PC-3 (cell line): ENCODE data around the gene HMGCS2. TPM values are rescaled to one million over a fixed set of nuclear protein-coding genes. Genes with fewer than 3 reads are reported as not detected.
A peak's percentile ranks its signal among the peaks of the same experiment; 100 is the strongest.

Experiments used
- ATAC-seq: fragments of 200-7000 bp; cut with Tn5 transposase; 2 replicates; pipeline ENCODE4 v1.9.1; 2020; ENCODE audit warnings: mild to moderate bottlenecking, moderate library complexity
- BruUV-seq: library from RNA; stranded (reverse); fragments of 400-500 nt; replicated peaks from 2 replicates; lab custom pipeline; 2021; lab: Mats Ljungman, UMichigan
- CTCF ChIA-PET: fragments of 300-600 bp; sonication (Branson Sonifier 250); formaldehyde crosslinking; loops from one replicate; lab custom pipeline; 2022; ENCODE audit warnings: antibody characterized with exemption; lab: Charles Lee
- POLR2A ChIA-PET: fragments of 300-600 bp; sonication (Branson Sonifier 250); formaldehyde crosslinking; loops from one replicate; lab custom pipeline; 2022; ENCODE audit warnings: antibody characterized with exemption; ENCODE audit not compliant: unreplicated experiment; lab: Charles Lee
- DNase-seq: peaks from one replicate; pipeline ENCODE4 v3.0.0-alpha.2; 2015
- H2AFZ ChIP-seq: fragments of 300-600 bp; sonication (generic); 2 replicates; pipeline ENCODE4 v1.6.0; 2016; ENCODE audit warnings: antibody characterized with exemption, low read length
- H3F3A ChIP-seq: fragments of 300-600 bp; sonication (generic); one replicate; pipeline ENCODE4 v1.6.0; 2017; ENCODE audit warnings: antibody characterized with exemption, low read length, control low read depth, mild to moderate bottlenecking; ENCODE audit not compliant: unreplicated experiment
- H3K27ac ChIP-seq: fragments of 300-600 bp; sonication (generic); 2 replicates; pipeline ENCODE4 v1.5.1; 2016; ENCODE audit warnings: mild to moderate bottlenecking, low read length
- H3K27me3 ChIP-seq: fragments of 300-600 bp; sonication (generic); 2 replicates; pipeline ENCODE4 v1.6.1; 2016; ENCODE audit warnings: low read length, mixed read lengths
- H3K36me3 ChIP-seq: fragments of 300-600 bp; sonication (generic); 2 replicates; pipeline ENCODE4 v1.6.1; 2016; ENCODE audit warnings: low read depth, mixed run types, low read length, mixed read lengths
- H3K4me1 ChIP-seq: fragments of 300-600 bp; sonication (generic); 2 replicates; pipeline ENCODE4 v1.5.1; 2016; ENCODE audit warnings: low read length; ENCODE audit not compliant: insufficient read depth
- H3K4me2 ChIP-seq: fragments of 300-600 bp; sonication (generic); 2 replicates; pipeline ENCODE4 v1.6.0; 2016; ENCODE audit warnings: low read length
- H3K4me3 ChIP-seq: fragments of 300-600 bp; sonication (generic); 2 replicates; pipeline ENCODE4 v1.5.1; 2016; ENCODE audit warnings: mild to moderate bottlenecking, low read length, mixed read lengths
- H3K79me2 ChIP-seq: fragments of 300-600 bp; sonication (generic); 2 replicates; pipeline ENCODE4 v1.6.1; 2017; ENCODE audit warnings: low read length, mixed read lengths
- H3K9ac ChIP-seq: fragments of 300-600 bp; sonication (generic); 2 replicates; pipeline ENCODE4 v1.6.0; 2016; ENCODE audit warnings: mild to moderate bottlenecking, low read length
- H3K9me2 ChIP-seq: fragments of 300-600 bp; sonication (generic); replicated peaks from 2 replicates; pipeline ENCODE4 v1.6.1; 2016; ENCODE audit warnings: mixed run types, low read length, mixed read lengths
- H3K9me3 ChIP-seq: fragments of 300-600 bp; sonication (generic); 2 replicates; pipeline ENCODE4 v1.6.1; 2016; ENCODE audit warnings: low read length, mixed read lengths
- H4K20me1 ChIP-seq: fragments of 300-600 bp; sonication (generic); 2 replicates; pipeline ENCODE4 v1.6.1; 2016; ENCODE audit warnings: low read length, mixed read lengths
- CTCF ChIP-seq: fragments of 300-600 bp; sonication (generic); conservative IDR thresholded peaks from 2 replicates; pipeline ENCODE4 v1.5.1; 2017; ENCODE audit warnings: antibody characterized with exemption, low read depth, mild to moderate bottlenecking, low read length
- EZH2 ChIP-seq: fragments of 300-600 bp; sonication (generic); IDR thresholded peaks from one replicate; pipeline ENCODE4 v1.6.1; 2017; ENCODE audit warnings: antibody characterized with exemption, mild to moderate bottlenecking, low read length; ENCODE audit not compliant: unreplicated experiment
- EZH2phosphoT487 ChIP-seq: fragments of 300-600 bp; sonication (generic); IDR thresholded peaks from 2 replicates; pipeline ENCODE4 v1.6.1; 2018; ENCODE audit warnings: mild to moderate bottlenecking, antibody characterized with exemption, low read length, borderline replicate concordance
- intact Hi-C: fragments of 100-400 bp; cut with micrococcal nuclease; formaldehyde crosslinking; loops from 2 replicates; pipeline ENCODE4 v1.9.0; 2023
- total RNA-seq: library from RNA; depleted of rRNA; stranded (reverse); fragments of >200 nt; gene quantifications from 2 replicates; pipeline ENCODE4 v1.2.3, GENCODE V29; 2014

The HMGCS2 gene
- total RNA-seq, 1 experiment from 2014 or later: not detected

GRCh38 chr1:119703666-119704450, 64.8 kb downstream of the HMGCS2 start:
- ATAC-seq: no peak
- no peaks in the 10 kb centered on the region for H3K9me2 ChIP-seq

GRCh38 chr1:119702384-119702783, 66.3 kb downstream of the HMGCS2 start:
- Histone ChIP-seq H4K20me1 (no peaks in the 10 kb centered on the region), H3K27me3 (0 out of 2 replicates have a peak, but pooled peaks cover 4% of the 10 kb centered on the region), H3F3A (no peaks in the 10 kb centered on the region), H3K4me3 (no peak overlapping the region), H3K9ac (no peak overlapping the region), H3K79me2 (no peaks in the 10 kb centered on the region), H3K9me3 (peaks cover 3% of the 10 kb centered on the region; the same call in 1 of the 2 replicates), H3K4me1 (peaks cover 5% of the 10 kb centered on the region; the same call in 1 of the 2 replicates), H2AFZ (0 out of 2 replicates have a peak overlapping the region, but pooled peaks have one; percentile 5), H3K4me2 (peak overlapping the region; percentile 12; the same call in 1 of the 2 replicates), H3K9me2 (no peaks in the 10 kb centered on the region), H3K27ac (no peak overlapping the region), H3K36me3 (no peaks in the 10 kb centered on the region)
- peak; percentile 35 for ATAC-seq
- BruUV-seq: no TSS peak
- ChIA-PET CTCF (no interaction called here), POLR2A (no interaction called here)
- peak; percentile 77 for DNase-seq
- TF ChIP-seq EZH2 (no peak), EZH2phosphoT487 (no peak), CTCF (no peak)
- intact Hi-C loops: no loop called here

More at GRCh38 chr1:119703666-119704450, 64.8 kb downstream of the HMGCS2 start:
- intact Hi-C loops: no loop called here
- Histone ChIP-seq H3K4me3 (no peak overlapping the region), H4K20me1 (no peaks in the 10 kb centered on the region), H3K79me2 (no peaks in the 10 kb centered on the region), H3K4me2 (no peak overlapping the region), H3K9me3 (peaks cover 3% of the 10 kb centered on the region; the same call in 1 of the 2 replicates), H3K4me1 (peaks cover 5% of the 10 kb centered on the region; the same call in 1 of the 2 replicates), H3K36me3 (no peaks in the 10 kb centered on the region), H3F3A (no peaks in the 10 kb centered on the region), H3K27me3 (no peaks in the 10 kb centered on the region), H2AFZ (no peak overlapping the region), H3K9ac (no peak overlapping the region), H3K27ac (no peak overlapping the region)
- POLR2A ChIA-PET: no interaction called here
- DNase-seq: no peak
- BruUV-seq: no TSS peak
- CTCF ChIA-PET: no interaction called here
- TF ChIP-seq CTCF (no peak), EZH2phosphoT487 (no peak), EZH2 (no peak)

- intact Hi-C loops: no loop called here
- H3K4me2 ChIP-seq: no peak overlapping the region
- ATAC-seq (no peak), DNase-seq (no peak)
- CTCF ChIA-PET: no interaction called here
- no peaks in the 10 kb centered on the region for H3K9me2 ChIP-seq
- H3F3A ChIP-seq: no peaks in the 10 kb centered on the region
- no peak overlapping the region for H3K4me3 ChIP-seq
- BruUV-seq: no TSS peak
- no peaks in the 10 kb centered on the region for H3K79me2 ChIP-seq
- no peaks in the 10 kb centered on the region for H3K36me3 ChIP-seq
- POLR2A ChIA-PET: no interaction called here
- H2AFZ ChIP-seq: no peak overlapping the region
- TF ChIP-seq EZH2phosphoT487: no peak
- TF ChIP-seq EZH2: no peak
- TF ChIP-seq CTCF: no peak
- 0 out of 2 replicates have a peak, but pooled peaks cover 4% of the 10 kb centered on the region for H3K27me3 ChIP-seq
- H3K9ac ChIP-seq: no peak overlapping the region
- H3K27ac ChIP-seq: no peak overlapping the region
- no peaks in the 10 kb centered on the region for H4K20me1 ChIP-seq
- peaks cover 3% of the 10 kb centered on the region; the same call in 1 of the 2 replicates for H3K9me3 ChIP-seq
- peaks cover 5% of the 10 kb centered on the region; the same call in 1 of the 2 replicates for H3K4me1 ChIP-seq
Observed at GRCh38 chr1:119701659-119702058, 67.0 kb downstream of the HMGCS2 start.
